DMS153 treated with DMSO at 0.1 percent for 48 hours (cell line): ENCODE results near the gene F12.

Experiments used
- DNase-seq: peaks from one replicate; lab custom pipeline; 2025; ENCODE audit not compliant: unreplicated experiment; lab: John Stamatoyannopoulos, UW

Gene F12

DNA sequence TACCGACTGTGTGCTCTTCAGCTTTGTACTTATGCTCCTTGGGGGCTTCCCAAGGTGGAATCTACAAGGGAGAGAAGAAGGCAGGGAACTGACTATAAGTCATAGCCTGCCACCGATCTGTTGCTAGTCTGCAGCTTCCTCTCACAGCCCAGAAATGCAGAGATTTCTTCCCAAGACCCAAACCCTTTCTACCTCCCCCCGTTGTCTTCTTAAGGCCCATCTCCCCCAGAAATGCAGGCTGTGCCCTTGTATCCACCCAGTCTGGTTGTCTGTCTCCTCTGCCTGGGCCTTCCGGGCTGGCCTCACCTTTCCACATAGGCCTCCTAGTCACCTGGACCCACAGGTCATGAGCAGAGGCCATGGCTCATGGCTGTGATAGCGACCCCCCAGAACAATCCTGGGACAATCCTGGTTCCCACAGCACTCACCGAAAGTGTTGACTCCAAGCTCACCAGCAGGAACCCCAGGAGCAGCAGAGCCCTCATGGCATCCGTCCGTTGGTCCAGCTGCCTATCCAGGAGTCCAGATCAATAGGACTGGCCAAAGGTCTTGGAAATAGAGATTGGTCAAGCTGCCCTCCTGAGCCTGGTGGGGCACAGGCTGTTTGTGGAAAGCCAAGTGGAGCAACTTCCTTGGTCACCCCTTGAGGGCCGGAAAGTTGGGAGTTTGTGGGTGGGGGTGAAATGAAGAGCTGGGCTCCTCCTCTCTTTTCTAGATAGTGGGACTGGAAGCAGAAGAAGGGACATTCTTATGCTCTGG, at the start of gene F12:
Gene F12, minus strand, starts transcription at position 522 of the 759 bp plus-strand sequence. Its CDS starts 37 bp downstream, at position 485.
- no peak for DNase-seq

DNA sequence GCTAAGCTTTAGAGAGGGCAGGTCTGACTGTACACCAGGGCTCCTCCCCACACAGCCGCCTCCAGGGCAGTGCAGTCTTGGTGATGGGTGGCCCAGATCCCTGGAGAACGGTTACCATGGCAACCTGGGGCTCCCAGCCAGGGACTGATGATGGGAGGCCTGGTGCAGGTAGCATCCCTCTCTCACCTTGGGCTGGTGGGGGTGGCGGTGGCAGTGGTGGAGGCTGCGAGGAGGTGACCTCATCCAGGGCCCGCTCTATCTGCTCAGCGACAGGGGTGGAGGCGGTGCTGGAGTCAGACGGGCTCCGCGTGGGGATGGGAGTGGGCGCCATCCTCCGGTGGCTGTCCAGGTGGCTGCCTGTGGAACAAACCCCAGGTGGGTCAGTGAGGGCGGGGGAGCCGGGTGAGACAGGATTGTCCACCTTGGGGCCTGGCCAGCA, 49.6 kb upstream of the F12 start:
- DNase-seq, result no peak

DNA sequence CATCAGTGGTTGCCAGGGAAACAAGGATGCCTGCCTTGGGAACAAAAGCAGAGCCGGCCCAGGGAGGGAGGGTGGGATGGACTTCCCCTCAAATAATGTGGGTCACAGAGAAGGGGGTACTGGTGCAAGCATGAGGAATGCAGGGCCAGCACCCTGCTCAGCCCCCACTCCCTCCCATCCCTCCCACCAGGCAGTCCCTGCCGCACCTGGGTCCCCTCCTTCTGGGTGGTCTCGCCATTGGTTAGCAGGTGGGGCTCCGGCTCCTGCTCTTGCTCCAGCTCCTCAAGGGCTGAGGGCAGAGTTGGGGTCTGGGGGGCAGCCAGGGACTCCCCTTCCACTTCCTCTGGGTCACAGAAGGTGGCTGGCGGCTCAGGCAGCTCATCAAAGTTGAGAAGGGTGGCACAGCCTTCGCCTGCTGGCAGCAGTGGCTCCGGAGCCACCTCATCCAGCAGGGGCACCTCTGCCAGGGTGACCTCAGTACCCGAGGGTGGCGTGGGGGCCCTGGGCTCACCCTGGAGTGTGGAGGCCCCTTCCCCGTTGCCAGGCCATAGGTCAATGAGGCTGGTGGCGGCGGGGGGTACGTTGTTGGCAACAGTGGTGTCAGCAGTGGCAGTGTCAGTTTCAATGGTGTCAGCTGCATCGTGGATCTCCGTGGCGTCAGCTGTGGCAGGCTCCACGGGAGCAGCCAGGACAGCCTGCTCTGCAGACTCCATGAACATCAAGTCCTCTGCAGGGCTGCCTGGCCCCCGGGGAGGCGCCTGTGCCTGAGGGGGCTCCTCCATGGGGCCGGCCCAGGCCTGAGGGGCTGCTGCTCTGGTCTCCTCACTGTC, 48.7 kb upstream of the F12 start:
- DNase-seq, result no peak

DNA sequence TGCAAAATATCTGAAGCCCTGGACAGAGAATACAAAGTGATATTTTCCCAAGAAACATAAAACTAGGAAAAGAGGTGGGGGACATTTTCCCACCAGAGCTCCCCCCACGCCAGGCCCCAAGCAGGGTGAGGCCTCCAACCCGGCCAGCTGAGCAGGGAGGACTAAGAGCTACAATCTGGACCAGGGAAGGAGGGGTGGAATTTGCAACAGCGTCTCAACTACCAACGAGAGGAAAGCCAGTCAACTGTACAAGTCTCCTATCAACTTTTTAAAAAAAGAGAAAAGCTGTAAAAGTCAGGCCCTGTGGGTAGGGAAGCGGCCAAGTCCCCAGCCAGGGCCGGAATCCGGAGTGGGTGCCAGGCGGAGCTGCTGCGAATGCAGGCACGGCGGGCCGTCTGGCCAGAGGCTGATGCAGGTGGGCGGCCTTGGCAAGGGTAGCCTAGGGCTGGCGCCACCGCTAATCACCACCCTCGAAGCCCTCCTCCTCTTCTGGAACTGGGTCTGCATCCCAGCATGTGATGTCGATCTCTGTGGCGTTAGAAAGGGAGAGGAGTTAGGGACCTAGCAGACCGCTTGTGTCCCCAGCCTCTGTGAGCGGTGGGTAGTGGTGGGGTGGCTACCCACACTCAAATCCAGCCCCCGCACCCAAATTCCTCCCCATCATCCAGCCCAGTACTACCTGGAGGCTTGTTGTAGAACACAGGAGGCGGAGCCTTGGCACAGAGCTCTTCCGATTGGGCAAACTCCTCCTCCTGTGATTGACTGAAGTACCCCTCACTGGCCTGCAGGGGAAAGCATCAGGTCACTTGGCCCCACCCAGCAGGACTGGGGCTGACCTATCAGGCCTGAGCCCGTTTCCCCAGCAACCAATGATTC, 47.9 kb upstream of the F12 start:
- peak; percentile 17 for DNase-seq

DNA sequence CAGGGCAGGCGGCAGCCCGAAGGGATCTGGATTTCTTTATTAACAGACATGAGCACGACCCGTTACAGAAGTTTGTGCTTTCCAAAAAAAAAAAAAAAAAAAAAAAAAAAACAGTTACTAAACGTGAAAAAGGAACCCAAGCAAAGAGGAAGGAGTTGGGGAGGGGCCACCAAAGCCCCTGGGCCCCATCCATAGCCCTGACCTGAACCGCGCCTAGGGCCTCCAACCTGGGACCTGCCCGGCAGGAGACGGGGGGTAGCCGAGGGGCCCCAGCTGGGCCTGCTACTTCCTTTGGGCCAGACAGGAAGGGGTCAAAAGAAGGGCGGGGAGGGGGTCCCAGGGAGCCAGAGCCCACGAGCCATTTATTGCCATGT, 47.2 kb upstream of the F12 start:
- DNase-seq, result no peak

DNA sequence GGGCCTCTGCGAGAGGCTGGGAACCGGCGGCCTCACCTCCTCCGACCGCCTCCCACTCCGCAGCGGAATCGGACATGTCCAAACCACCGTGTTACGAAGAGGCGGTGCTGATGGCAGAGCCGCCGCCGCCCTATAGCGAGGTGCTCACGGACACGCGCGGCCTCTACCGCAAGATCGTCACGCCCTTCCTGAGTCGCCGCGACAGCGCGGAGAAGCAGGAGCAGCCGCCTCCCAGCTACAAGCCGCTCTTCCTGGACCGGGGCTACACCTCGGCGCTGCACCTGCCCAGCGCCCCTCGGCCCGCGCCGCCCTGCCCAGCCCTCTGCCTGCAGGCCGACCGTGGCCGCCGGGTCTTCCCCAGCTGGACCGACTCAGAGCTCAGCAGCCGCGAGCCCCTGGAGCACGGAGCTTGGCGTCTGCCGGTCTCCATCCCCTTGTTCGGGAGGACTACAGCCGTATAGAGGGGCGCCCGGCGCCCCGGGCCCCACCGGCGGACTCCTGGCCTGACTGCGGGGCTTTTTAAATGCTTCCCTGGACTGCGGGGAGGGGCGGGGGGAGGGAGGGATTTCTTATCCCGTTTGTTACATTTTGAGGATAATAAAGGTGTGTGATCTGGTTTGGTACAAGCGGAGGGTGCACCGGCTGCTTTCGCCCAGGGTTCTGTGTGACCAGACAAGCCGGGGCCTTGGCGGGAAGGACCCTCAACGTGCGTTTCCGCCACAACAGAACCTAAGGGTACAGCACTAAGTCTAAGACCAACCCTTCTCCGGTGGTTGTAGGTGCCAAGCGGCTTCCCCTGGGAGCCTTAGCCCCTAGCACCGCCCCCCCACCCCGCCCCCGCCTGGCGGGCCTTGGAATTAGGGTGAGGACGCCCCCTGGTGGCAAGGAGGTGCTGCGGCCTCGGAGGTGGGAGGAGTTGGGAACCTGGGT, 46.6 kb upstream of the F12 start:
- DNase-seq, result peak; percentile 51

DNA sequence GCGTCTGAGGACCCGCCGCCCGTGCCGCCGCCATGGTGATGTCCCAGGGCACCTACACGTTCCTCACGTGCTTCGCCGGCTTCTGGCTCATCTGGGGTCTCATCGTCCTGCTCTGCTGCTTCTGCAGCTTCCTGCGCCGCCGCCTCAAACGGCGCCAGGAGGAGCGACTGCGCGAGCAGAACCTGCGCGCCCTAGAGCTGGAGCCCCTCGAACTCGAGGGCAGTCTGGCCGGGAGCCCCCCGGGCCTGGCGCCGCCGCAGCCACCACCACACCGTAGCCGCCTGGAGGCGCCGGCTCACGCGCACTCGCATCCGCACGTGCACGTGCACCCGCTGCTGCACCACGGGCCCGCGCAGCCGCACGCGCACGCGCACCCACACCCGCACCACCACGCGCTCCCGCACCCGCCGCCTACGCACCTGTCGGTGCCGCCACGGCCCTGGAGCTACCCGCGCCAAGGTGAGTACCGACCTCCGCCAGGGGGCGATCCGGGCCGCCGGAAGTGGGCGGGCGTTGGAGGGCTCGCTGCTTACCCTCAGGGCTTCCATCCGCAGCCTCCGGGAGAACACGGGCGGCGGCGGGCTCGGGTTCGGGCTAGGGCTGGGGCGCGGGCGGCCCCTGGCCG, 45.8 kb upstream of the F12 start:
- DNase-seq, result peak; percentile 46

DNA sequence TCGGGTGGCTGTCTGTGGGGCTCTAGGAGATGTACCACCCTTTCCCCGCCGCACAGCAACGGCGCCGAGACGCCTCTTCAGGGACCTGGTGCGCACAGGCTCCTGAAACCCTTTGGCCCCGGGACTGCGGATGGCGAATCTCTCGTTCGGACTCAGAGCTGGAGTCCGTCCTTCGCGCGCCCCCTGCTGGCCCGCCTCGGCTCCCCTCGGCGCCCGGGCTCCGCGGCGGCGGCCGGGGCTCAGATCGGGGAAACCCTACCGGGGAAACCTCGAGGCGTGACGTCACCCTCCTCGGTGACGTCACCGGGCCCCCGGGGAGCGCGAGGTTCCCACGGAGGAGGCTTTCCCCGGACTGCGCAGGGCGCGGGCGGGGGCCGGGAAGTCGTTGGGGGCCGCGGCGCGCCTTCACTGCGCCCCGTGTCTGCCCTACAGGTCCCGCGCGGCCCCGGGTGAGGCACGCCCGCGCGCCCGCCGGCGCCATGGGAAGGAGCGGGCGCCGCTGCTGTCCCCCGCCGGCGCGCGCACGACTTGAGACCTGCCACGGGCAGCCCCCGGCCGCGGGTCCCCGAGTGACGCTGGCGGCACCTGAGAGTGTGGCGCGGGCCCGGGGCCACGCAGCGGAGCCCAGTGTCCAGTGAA, 45.2 kb upstream of the F12 start:
- DNase-seq, result peak; percentile 53

DNA sequence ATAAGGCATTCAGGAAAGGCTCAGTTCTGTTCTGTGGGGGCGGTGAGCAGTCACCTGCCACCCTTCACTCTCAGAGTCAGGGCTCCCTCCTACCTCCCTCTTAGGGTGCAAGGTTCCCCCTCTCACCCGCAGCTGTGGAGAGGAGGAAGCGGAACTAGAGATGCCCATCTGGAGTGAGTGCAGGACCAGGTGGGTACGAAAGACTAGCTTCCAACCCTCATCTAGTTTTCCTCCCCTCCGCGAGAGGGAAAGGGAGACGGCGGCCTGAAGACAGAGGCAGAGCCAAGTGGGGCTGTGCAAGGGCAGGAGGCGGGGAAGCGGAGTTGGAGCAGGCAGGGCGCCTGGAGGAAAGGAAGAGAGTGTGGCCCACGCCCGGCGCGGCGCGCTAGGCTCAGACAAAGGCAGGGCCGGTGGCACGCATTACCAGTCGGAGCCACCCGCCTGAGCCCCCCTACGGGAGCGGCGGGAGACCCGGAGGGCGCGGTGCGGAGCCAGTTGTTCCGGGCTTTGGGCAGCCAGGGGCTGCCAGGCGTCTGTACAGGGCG, 44.6 kb upstream of the F12 start:
- no peak for DNase-seq

DNA sequence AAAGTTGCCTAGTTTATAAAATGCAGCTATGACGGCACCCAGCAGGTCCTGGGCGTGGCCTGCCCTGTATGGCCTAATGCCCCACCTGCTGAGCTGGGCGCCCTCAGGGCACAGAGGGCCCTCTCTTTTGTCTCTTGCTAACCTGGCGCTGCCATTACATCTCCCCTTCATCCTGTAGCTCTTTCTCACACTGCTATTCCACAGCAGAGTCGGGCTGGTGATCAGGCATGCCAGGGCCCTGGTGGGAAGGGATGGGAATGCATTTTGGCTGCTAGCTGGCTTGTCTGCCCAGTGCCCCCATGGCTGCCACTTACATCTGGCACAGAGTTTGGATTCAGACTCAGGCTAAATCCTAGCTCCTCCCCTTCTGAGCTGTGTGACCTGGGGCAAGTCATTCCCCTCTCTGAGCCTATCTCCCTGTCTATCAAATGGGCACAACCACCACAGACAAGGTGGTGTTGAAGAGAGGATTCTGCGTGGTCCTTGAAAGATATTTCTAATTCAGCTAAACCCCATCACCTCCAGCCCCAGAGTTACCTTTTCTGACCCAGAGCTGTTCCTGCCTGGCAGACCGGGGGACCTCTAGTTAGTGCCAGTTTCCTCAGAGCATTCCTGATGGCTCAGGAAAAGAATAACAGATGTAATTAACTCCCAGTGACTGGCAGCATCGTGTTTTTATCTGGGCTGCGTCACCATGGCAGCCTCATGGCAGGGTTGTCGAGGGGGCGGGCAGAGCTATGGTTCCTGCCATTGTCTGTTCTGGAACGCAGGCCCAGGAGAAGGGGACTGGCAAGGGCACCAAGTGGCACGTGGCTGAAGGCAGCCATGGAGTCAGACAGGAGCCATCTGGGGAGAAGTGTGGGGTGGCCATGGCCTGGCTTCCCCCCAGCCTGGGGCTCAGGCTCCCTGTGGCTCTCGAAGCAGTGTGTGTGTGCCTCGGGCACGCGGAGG, 43.6 kb upstream of the F12 start:
- no peak for DNase-seq

DNA sequence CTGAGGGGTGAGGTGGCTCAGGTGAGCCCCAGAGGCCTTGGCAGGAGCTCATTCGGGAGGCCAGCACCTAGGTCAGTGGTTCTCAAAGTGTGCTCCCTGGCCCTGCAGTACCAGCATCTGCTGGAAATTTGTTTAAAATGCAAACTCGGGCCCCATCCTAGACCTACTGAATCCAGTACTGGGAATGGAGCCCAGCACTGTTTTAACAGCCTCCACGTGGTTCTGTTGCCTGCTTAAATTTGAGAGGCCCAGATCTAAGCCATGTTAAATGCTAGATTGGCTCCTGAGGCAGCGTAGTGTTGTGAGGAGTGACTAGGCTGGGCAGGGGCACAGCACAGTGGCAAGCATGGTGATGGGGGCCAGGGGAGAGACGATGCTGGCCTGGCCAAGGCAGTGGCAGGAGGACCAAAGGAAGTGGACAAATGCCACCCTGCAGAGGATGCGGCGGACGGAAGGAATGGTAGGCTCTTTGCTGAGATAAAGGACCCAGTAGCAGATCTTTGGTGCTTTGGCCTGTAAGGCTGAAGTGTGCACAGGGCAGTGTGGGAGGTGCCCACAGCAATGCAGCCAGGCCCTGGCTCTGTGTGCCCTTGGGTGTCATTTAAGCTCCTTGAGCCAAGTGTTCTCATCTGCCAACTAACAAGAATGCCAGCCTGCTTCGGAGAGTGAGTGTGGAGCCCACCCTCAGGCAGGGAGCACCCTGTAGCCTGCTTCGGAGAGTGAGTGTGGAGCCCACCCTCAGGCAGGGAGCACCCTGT, 41.5 kb upstream of the F12 start:
- DNase-seq, result no peak

DNA sequence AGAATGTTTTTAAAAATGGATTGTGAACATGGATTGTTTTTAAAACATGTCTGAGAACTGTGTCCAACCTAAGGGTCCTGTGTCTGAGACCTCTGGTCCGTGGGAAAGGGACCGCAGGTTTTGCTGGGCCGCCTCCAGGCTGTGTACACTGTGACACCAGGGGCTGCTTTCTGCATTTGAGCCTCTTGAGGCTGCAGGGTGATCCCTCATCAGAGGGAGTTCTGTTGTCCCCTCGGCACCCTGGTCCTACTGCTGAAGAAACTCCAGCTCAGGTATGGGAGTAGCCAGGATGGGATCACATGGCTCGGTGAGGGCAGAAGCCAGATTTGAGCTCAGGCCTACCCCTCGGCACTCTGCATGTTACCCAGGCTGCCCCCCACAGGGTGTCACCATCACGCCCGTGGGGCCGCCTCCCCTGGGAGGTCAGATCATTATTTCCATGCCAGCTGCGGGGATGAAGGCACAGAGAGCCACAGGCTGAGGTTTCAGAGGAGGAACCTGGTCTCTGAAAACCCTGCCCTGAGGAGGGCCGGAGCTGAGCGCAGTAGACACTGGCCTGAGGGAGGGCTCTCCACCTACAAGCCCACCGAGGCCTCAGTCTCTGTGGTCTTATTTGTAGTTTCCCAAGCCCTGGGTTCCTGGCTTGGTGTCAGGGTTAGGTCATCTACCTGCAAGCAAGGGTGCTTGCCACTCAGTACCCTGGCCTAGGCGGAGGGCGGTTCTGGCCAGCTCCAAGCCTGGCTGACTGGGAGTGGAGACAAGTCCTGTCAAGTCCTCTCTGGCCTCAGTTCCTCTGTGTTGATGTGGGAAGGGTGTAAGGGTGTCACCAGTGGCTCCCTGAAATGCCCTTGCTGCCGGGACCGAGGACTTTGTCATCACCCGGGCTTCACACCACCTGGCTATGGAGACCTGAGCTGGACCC, 40.0 kb upstream of the F12 start:
- no peak for DNase-seq

DNA sequence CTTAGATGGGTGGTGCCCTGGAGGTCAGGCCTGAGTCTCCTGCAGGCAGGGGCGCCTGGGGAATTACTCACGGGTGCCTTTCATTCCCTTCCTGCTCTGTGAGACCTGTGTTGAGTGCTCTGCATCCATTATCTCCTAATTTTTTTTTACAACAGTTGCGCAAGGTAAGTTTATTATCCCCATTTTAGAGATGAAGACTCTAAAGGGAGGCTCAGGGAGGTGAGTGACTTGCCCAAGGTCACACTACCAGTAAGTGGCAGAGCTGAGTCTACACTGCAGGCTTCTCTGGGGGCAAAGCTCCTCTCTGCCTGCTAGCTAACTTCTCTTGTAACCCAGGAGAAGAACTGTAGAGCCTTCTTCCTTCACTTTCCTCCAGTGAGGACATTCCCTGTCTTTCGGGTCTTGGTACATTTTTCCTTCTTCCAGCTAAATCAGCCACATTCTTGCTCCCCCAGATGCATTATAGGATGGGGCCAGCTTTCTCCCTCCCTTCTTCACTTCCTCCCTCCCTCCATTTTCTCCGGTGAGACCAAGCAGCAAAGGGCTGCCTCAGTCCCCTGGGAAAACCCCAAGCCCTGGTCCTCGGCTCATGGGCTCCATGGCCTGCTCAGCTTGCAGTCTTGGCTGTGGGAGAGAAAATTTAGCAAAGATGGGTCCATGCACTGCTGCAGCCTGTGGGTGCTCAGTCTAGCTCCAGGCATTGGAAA, 39.0 kb upstream of the F12 start:
- no peak for DNase-seq

DNA sequence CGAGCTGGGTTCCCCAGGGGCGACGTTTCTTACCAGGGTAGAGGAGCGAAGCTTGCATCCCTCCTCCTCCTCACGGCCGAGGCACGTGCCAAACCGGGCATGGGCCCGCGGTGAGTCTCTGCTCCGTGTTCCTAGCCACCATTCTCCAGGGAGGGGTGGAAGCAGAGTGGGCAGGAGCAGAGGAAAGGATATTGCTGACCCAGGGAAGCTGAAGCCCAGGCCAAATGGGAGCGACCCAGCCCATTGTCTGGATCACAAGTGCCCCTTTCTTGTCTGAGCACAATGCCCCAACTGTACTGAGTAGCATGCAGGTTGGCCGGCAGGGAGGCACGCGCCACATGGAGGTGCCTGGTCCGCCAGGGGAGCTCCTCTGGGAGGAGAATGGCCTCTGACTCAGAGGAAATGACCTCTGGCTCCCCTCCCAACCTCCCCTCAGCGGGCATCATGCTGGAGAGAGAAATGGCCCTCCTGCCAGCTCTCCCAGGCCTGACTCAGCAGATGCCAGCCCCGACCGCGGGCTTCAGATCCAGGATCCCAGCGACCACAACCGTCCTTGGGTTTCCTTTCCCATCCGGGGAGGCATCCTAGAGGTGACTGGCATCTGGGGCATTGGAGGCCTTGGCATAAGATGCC, 38.4 kb upstream of the F12 start:
- peak; percentile 4 for DNase-seq

DNA sequence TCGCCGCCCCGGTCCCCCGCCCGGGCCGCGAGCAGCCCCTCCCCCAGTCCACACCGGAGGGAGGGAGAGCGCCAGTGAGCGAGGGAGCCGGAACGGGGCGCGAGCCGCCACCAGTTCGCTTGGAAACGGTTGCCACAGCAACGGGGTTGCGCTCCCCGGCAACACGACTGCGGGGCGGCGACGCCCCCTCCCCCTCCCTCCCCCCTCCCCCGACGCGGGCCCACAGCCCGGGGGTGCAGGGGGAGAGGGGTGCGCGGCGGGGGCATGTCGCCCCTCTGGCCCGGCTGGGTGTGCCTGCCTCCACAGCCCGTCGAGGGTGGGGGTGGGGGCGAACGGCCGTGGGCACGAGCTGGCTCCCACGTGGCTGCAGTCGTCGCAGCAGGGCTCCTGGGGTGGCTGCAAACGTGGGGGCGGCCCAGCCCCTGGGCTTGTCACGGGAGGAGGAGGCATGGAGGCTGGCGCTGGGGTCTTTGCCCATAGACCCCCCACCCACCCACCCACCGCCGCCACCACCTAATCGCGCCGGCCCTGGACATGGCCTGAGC, 37.8 kb upstream of the F12 start:
- peak; percentile 1 for DNase-seq
